GM21737 (cell line): ENCODE results near the gene OR51D1.

Experiments
- ATAC-seq: cut with Tn5 transposase; IDR thresholded peaks from one replicate; pipeline ENCODE4 v1.9.1; 2021; ENCODE audit warnings: mild to moderate bottlenecking, moderate library complexity; ENCODE audit not compliant: unreplicated experiment

OR51D1 gene

DNA sequence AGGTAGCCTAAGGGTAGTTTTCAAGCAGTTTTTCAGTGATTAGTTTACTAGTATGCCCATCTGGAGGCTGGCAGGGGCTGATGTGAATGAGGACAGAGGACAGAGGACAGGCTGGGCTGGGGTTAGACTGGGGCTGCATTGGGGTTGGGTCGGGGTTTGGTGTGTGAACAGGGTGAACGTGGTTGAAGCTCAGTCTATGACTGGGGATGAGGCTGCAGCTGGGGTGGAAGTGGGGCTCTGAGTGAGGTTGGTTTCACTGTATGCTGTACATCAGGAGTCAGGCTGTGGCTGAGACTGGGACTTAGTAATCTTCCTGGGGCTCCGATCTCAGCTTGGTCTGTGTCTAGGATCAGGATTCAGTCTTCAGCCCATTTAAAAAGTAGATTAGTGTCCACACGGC, 7.0 kb downstream of the OR51D1 start:
- no peak for ATAC-seq

DNA sequence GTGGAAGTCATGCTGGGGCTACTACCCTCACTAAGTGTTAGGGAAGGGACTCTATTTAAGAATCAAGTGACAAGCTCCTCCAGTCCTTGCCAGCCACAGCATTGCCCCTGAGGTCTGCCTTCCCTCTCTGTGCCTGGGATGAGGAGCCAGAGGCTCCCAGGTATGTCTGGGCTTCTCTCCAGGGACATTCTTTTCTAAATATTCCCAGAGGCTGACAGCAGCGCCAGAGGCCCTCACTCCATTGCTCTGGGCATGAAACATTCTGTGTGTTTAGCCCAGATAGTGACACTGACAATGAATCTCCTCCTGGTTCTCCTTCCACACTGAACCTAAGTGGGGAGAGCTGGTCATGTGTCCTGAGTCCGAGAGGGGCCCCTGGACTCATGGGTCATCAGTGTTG, 8.7 kb downstream of the OR51D1 start:
- ATAC-seq: no peak

DNA sequence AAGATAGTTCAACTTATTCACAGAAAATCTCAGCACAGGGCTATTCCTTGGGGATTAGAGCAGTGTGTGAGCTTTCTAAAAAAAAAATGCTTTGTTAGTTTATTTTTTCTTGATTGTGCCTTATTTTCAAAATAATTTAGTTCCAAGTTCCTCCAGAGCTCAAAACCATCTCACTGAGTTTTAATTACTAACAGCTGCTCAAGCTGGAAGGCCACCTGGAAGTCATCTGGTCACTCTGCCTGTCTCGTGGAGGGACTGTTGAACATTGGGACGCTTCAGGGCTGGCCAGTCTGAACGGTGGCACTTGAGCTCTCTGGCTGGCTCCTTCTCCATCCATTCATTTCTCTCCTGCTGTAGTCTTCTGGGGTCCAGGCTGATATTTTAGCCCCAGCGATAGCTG, 10.5 kb downstream of the OR51D1 start:
- no peak for ATAC-seq

DNA sequence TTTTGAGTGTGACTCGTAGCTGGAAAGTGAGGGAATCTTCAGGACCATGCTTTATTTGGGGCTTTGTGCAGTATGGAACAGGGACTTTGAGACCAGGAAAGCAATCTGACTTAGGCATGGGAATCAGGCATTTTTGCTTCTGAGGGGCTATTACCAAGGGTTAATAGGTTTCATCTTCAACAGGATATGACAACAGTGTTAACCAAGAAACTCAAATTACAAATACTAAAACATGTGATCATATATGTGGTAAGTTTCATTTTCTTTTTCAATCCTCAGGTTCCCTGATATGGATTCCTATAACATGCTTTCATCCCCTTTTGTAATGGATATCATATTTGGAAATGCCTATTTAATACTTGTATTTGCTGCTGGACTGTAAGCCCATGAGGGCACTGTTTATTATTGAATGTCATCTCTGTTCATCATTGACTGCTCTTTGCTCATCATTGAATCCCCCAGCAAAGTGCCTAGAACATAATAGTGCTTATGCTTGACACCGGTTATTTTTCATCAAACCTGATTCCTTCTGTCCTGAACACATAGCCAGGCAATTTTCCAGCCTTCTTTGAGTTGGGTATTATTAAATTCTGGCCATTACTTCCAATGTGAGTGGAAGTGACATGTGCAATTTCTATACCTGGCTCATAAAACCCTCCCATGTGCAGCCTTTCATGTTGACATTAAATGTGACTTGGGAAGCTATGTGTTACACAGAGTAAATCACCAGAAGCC, 17.5 kb downstream of the OR51D1 start:
- ATAC-seq: no peak

DNA sequence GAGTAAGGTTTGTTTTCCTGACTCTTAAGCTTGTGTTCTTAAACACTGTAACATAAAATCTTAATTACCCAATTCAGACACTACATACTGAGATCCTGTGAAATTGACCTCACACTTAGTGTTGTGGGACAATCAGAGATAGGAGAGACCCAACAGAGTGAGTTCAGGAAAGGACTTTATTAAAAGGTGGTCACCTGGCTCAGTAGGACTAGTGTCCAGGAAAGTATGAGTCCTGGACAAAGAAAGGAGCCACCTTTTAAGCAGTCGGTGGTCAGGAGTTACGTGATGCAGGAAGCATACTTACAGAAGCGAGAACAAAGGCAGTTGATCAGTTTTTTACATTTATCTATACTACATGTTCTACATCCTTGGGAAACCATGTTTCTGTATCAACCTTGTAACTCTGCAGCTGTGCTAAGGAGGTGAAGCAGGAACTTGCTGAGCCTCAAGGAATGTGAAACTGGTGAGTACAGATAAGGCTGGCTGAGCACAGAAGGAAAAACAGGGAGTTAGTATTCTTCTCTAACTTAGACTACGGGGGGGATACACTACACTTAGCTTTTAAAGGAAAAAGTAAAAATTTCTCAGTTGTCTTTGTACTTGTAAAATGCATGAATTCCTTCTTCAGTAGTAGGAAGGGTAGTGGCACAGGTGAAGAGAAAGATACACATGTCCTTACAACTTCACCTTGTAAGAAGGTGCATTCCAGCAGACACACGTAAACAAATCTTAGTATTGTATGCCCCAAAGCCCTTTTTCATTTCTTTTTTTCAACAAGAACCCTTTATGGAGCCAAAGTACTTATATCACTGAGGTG, 21.6 kb downstream of the OR51D1 start:
- ATAC-seq: no peak

DNA sequence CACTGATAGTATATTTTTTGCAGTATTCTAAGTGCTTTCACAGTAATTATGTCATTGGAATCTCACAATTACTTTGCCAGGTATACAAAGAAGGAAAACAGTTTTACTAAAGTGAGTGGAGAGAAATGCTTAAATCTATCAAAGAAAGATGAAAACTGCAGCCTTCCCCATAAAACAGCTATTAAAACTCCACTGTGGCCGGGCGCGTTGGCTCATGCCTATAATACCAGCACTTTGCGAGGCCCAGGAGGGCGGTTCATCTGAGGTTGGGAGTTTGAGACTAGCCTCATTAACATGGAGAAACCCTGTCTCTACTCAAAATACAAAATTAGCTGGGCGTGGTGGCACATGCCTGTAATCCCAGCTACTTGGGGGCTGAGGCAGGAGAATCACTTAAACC, 25.6 kb downstream of the OR51D1 start:
- no peak for ATAC-seq

DNA sequence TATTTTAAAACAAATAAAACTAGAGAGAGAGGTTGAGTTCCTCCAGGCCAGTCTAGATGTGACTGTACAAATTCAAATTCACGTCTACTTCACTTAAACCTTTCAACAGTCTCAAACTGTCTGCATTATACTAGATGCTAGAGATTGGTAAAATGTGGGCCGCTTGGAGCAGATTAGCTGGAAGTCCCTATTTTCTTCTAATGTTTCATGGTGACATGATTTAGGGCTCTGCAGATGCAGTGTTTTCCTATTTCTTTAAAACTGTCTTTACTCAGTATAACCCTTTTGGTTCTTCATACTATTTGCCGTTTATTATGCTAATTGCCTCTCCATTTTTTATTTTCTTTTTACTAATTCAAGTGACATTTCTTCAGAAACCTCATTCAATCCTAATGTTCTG, 26.9 kb downstream of the OR51D1 start:
- ATAC-seq: no peak

DNA sequence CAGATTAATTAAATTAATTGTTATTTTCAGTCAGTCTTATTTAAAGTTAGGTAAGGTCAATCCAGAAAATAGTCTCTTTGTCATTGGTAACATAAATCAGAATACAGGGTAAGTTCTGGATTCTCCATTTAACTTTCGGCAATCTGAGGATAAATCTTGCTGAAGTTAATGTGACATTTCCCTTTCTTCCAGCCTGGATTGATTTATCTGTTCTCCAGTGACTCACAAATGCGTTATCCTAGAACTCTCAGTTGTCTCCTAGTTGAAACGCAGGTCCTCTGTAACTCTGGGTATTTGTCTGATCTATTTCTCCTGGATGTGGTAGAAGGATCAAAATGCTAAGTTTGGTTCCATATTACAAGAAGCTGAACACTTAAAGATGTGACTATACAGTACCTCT, 27.5 kb downstream of the OR51D1 start:
- ATAC-seq: no peak

DNA sequence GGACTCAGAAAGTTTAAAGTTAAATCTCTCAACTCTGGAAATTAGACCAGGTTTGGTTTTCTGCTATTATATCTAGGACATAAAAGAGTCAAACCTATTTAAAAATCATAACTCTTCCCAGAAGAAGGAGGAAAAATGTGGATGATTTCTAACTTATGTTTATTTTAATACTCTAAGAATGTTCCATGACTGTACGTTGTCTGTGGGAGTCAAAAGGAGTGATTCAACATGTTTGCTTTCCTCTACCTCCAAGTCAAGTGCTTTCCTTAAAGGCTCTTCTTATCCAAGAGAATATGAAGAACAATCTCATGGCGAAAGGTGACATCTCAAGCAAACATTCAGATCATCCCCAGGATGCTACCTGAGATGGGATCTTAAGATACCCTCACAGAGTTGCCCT, 28.1 kb downstream of the OR51D1 start:
- ATAC-seq: no peak

DNA sequence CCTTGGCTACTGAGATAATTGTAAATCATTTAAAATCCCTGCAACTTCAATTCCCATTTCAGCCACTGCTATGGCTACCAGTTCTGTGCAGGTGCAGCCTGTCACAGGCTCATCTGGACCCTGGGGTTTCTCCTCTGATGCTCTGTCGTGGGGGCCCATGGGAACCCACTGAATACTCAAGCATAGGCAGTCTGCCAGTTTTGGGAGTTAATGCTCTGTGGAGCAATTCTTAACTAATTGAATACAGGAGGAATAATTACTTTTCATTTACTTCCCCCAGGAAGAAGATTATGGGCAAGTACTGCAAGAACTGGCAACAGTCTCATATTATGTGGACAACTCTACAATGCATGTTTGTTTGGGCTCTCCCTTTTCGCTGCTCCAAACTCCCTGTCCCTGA, 34.5 kb downstream of the OR51D1 start:
- ATAC-seq: no peak

DNA sequence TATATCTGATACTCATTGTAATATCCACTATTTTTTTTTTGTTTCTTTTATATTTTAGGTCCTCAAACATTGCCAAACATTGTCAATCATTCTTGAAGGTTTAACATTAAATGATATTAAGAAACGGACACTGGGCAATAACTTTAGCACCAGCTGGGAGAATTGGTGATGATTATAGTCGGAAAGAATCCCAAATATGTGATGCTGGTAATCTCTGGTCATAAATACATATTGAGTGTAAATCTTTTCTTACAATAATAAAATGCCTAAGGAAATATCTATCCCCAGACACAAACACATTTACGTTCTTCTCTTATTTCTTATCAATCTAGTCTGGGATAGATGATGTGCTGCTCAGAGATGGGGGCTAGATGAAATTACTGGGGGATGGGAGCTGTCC, 35.2 kb downstream of the OR51D1 start:
- no peak for ATAC-seq

DNA sequence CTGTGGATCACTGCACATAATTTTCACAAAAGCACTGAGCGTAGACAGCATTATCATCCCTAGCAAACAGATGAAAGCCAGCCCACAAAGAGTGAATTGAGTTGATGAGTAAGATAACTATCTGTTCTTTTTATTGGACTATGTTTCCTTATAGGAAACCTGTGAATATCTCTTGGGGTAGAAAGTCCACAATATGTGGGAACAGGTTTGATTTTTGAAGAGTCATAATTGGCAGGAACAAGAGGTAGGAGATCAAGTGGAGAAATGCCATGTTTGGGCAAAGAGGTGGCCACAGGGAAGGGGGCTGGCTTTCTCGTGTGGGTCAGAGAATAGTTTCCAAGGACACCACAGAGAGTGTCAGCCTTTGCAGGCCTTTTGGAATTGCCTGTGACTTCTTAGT, 36.5 kb downstream of the OR51D1 start:
- no peak for ATAC-seq

DNA sequence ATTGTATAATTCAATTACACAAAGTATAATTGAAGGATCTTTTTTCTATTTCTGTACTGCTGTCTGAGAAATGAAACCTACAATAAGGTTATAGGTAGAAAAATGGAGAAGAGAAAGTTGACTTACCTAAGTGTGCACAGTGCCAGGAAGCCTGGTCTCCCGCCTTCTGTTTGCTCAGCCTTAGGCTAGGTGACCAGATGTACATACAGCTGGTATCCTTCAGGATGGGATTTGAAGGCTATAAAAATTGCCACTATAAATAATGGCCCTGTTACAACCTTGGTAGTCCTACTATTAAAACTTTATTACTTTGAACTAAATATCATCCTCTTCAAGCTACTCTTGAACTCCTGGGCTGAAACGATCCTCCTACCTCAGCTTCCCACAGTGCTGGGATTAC, 40.7 kb downstream of the OR51D1 start:
- no peak for ATAC-seq

DNA sequence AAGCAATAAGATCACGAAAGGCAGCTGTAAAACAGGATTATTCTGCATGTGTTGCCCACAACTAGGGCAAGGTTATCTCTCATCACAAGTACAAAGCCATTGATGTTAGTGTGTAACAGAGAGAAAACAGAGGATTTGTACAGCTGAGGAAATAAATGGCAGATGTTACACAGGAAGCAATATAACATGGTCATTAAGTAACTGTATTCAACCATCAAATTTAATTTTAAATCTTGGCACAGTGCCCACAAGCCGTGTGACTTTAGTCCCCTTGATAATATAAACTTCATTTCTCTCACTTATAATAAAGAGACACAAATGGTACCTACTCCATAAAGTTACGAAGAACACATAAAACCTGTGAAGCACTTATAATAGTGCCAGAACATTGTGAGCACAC, 43.1 kb downstream of the OR51D1 start:
- no peak for ATAC-seq

DNA sequence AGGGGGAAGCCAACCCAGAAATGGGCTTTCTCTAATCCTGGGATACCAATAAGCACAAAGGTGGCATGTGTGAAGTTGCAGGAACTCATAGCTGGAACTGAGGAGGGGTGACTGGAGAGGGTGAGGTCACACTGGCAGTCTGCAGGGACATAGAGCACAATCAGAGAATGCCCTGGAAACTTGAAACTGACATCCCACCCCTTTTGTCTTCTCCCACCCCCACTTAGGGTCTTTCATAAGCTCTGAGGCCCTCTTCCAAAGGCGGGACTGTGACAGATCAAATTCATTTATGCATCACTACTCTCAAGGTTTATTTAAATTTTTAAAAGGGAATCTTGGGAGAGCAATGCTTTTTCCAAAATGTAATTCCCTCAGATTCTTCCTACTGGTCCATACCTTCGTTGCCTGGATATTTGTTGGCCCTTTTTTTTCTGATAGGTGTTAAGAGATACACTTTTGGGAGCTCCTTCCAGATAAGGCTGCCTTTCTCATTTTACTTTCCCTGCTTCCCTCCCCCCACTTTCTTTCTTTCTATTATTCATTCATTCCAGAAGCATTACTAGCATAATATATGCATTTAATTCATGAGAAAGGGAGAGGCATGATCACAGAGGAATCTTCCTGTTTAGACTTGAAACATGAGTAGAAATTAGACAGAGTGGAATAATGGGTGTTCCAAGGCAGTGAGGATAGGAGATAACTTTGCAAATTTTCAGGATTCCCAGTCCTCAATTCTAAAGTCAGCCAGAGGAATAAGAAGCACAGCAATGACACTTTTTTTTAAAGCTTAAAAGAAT, 45.5 kb downstream of the OR51D1 start:
- no peak for ATAC-seq

DNA sequence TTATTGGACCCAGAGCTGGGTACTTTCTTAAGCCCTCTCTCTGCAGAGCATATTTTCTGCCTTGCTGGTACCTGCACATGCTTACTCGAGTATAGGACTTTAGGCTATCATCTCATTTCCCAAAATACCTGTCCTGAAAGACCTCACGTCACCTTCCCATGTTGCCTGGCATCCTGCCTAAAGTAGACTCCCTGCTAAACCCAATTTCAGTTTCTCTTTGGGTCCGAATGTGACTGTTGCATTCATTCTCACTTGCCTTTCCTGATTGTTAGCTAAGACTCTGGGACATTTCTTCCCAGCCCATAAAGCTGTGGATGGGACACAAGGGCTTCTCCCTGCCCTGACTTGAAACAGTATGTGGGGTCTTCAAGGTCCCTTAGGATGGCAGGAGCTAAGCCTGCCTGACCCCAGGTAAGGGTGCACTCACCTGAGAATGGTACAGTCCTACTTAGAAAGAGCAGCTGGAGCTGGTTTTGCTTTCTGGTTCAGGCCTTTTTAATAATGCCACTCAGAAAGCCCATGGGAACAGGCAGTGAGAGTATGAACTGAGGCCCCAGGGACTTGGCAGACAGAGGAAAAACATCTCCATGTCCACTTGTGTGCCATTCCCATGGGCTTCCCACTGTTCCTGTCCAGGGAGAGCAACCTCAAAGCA, 47.5 kb downstream of the OR51D1 start:
- no peak for ATAC-seq
